Stimulated activated naive CD8-positive, alpha-beta T cell treated with anti-CD3 and anti-CD28 coated beads, Interleukin-15, amount 100 ng/mL, for 72 hours (primary cell): ENCODE data around the gene DOCK1.
"Not testable (repeated sequence)": the region's sequence is repeated elsewhere in the genome, so short reads cannot be mapped to it uniquely, and the experiment has no call there.

Experiments used
- ATAC-seq: fragments of 150-1000 bp; cut with Tn5 transposase; 2 replicates; pipeline ENCODE4 v1.10.0; 2021; ENCODE audit warnings: mild to moderate bottlenecking, moderate library complexity
- DNase-seq, 2 donors: peaks; one replicate each; pipeline ENCODE4 v3.0.0; 2021 to 2022
- H3K27ac Mint-ChIP-seq, 2 donors: one replicate each; pipeline ENCODE4 v1.8.0; 2022; ENCODE audit warnings: mild to moderate bottlenecking in 2 of 2, mixed read lengths in 2 of 2, moderate library complexity in 2 of 2
- H3K27me3 Mint-ChIP-seq: one replicate; pipeline ENCODE4 v1.8.0; 2022; ENCODE audit warnings: mixed read lengths
- H3K4me1 Mint-ChIP-seq: one replicate; pipeline ENCODE4 v1.8.0; 2022; ENCODE audit warnings: mild to moderate bottlenecking, mixed read lengths
- H3K4me3 Mint-ChIP-seq, 2 donors: one replicate each; pipeline ENCODE4 v1.8.0; 2022; ENCODE audit warnings: mild to moderate bottlenecking in 2 of 2, mixed read lengths in 2 of 2, moderate library complexity in 1 of 2
- H3K9me3 Mint-ChIP-seq, 2 donors: one replicate each; pipeline ENCODE4 v1.8.0; 2022; ENCODE audit warnings: mixed read lengths in 2 of 2

Gene DOCK1

GRCh38 chr10:126910798-126911197, 5.6 kb downstream of the DOCK1 start:
- Mint-ChIP-seq H3K27ac (no peak overlapping the region), H3K4me3 (no peak overlapping the region), H3K27me3 (peaks cover 16% of the 10 kb centered on the region), H3K4me1 (no peaks in the 10 kb centered on the region), H3K9me3 (peaks cover 0 to 14% of the 10 kb centered on the region in 2 donors)
- ATAC-seq (no peak), DNase-seq (no peak)

- Mint-ChIP-seq H3K4me3 (no peak overlapping the region), H3K27me3 (peaks cover 13% of the 10 kb centered on the region), H3K9me3 (peaks cover 0 to 19% of the 10 kb centered on the region in 2 donors), H3K4me1 (no peaks in the 10 kb centered on the region), H3K27ac (no peak overlapping the region)
- ATAC-seq (no peak), DNase-seq (no peak)
Measured at GRCh38 chr10:126911301-126911700, 6.1 kb downstream of the DOCK1 start.

- no peaks in the 10 kb centered on the region for H3K27me3 Mint-ChIP-seq
- no peak overlapping the region for H3K27ac Mint-ChIP-seq
- peaks cover 0 to 15% of the 10 kb centered on the region in 2 donors for H3K9me3 Mint-ChIP-seq
- H3K4me3 Mint-ChIP-seq, result no peak overlapping the region
- ATAC-seq (no peak), DNase-seq (no peak)
- H3K4me1 Mint-ChIP-seq, result no peaks in the 10 kb centered on the region
Measured at GRCh38 chr10:126913316-126913715, 8.1 kb downstream of the DOCK1 start.

- H3K4me1 Mint-ChIP-seq, result no peaks in the 10 kb centered on the region
- no peaks in the 10 kb centered on the region for H3K27me3 Mint-ChIP-seq
- H3K4me3 Mint-ChIP-seq, result no peak overlapping the region
- no peak for DNase-seq
- no peak overlapping the region for H3K27ac Mint-ChIP-seq
- H3K9me3 Mint-ChIP-seq, result peaks cover 0 to 15% of the 10 kb centered on the region in 2 donors
- no peak for ATAC-seq
Measured at GRCh38 chr10:126914561-126914960, 9.3 kb downstream of the DOCK1 start.

GRCh38 chr10:126916952-126917351, 11.7 kb downstream of the DOCK1 start:
- H3K27ac Mint-ChIP-seq, ATAC-seq: not testable (repeated sequence)

GRCh38 chr10:126917375-126917774, 12.1 kb downstream of the DOCK1 start:
- Mint-ChIP-seq H3K27me3 (no peaks in the 10 kb centered on the region), H3K27ac (peak overlapping the region in 1 of 2 donors; percentile 67), H3K4me3 (no peak overlapping the region), H3K9me3 (peaks cover 0 to 22% of the 10 kb centered on the region in 2 donors), H3K4me1 (no peaks in the 10 kb centered on the region)
- DNase-seq (no peak), ATAC-seq (no peak)

More at GRCh38 chr10:126916952-126917351, 11.7 kb downstream of the DOCK1 start:
- H3K27me3 Mint-ChIP-seq, H3K4me1 Mint-ChIP-seq, DNase-seq, H3K4me3 Mint-ChIP-seq: not testable (repeated sequence)
- peaks cover 0 to 22% of the 10 kb centered on the region in 2 donors for H3K9me3 Mint-ChIP-seq

GRCh38 chr10:126917975-126918908, 13.0 kb downstream of the DOCK1 start:
- no peak for DNase-seq
- ATAC-seq, result no peak
- H3K27me3 Mint-ChIP-seq, result no peaks in the 10 kb centered on the region
- H3K27ac Mint-ChIP-seq, result peak overlapping the region in 1 of 2 donors; percentile 67
- peaks cover 0 to 22% of the 10 kb centered on the region in 2 donors for H3K9me3 Mint-ChIP-seq
- H3K4me1 Mint-ChIP-seq, result no peaks in the 10 kb centered on the region
- no peak overlapping the region for H3K4me3 Mint-ChIP-seq

- no peaks in the 10 kb centered on the region for H3K4me1 Mint-ChIP-seq
- no peak for DNase-seq
- no peak for ATAC-seq
- H3K27me3 Mint-ChIP-seq, result no peaks in the 10 kb centered on the region
- H3K9me3 Mint-ChIP-seq, result peaks cover 0 to 22% of the 10 kb centered on the region in 2 donors
- H3K27ac Mint-ChIP-seq, result no peak overlapping the region
- no peak overlapping the region for H3K4me3 Mint-ChIP-seq
Measured at GRCh38 chr10:126919426-126919825, 14.2 kb downstream of the DOCK1 start.

- no peak for ATAC-seq
- H3K4me1 Mint-ChIP-seq, result no peaks in the 10 kb centered on the region
- H3K27ac Mint-ChIP-seq, result no peak overlapping the region
- H3K9me3 Mint-ChIP-seq, result peaks cover 0 to 15% of the 10 kb centered on the region in 2 donors
- no peaks in the 10 kb centered on the region for H3K27me3 Mint-ChIP-seq
- no peak overlapping the region for H3K4me3 Mint-ChIP-seq
- DNase-seq, result no peak
Measured at GRCh38 chr10:126921162-126921561, 15.9 kb downstream of the DOCK1 start.

- no peak for ATAC-seq
- no peak overlapping the region for H3K27ac Mint-ChIP-seq
Measured at GRCh38 chr10:126921974-126922525, 16.8 kb downstream of the DOCK1 start.

GRCh38 chr10:126924180-126924914, 19.1 kb downstream of the DOCK1 start:
- DNase-seq, result no peak
- H3K9me3 Mint-ChIP-seq, result peaks cover 0 to 7% of the 10 kb centered on the region in 2 donors
- no peaks in the 10 kb centered on the region for H3K27me3 Mint-ChIP-seq
- no peak overlapping the region for H3K4me3 Mint-ChIP-seq
- ATAC-seq, result no peak
- H3K4me1 Mint-ChIP-seq, result no peaks in the 10 kb centered on the region
- no peak overlapping the region for H3K27ac Mint-ChIP-seq

More at GRCh38 chr10:126921974-126922525, 16.8 kb downstream of the DOCK1 start:
- Mint-ChIP-seq H3K4me3 (no peak overlapping the region), H3K4me1 (no peaks in the 10 kb centered on the region), H3K27me3 (no peaks in the 10 kb centered on the region), H3K9me3 (peaks cover 0 to 7% of the 10 kb centered on the region in 2 donors)
- DNase-seq, result no peak

- no peak overlapping the region for H3K4me3 Mint-ChIP-seq
- ATAC-seq, result no peak
Measured at GRCh38 chr10:126924915-126925300, 19.7 kb downstream of the DOCK1 start.

GRCh38 chr10:126926568-126926967, 21.3 kb downstream of the DOCK1 start:
- Mint-ChIP-seq H3K27ac (no peak overlapping the region), H3K27me3 (no peaks in the 10 kb centered on the region), H3K9me3 (peaks cover 0 to 1% of the 10 kb centered on the region in 2 donors), H3K4me1 (no peaks in the 10 kb centered on the region), H3K4me3 (no peak overlapping the region)
- DNase-seq, result no peak
- no peak for ATAC-seq

More at GRCh38 chr10:126924915-126925300, 19.7 kb downstream of the DOCK1 start:
- no peaks in the 10 kb centered on the region for H3K27me3 Mint-ChIP-seq
- no peak for DNase-seq
- no peak overlapping the region for H3K27ac Mint-ChIP-seq
- H3K9me3 Mint-ChIP-seq, result peaks cover 0 to 7% of the 10 kb centered on the region in 2 donors
- no peaks in the 10 kb centered on the region for H3K4me1 Mint-ChIP-seq

- no peaks in the 10 kb centered on the region for H3K27me3 Mint-ChIP-seq
- H3K4me3 Mint-ChIP-seq, result no peak overlapping the region
- no peaks in the 10 kb centered on the region for H3K4me1 Mint-ChIP-seq
- no peak for DNase-seq
- ATAC-seq, result no peak
- no peak overlapping the region for H3K27ac Mint-ChIP-seq
- no peaks in the 10 kb centered on the region for H3K9me3 Mint-ChIP-seq
Measured at GRCh38 chr10:126927799-126928198, 22.6 kb downstream of the DOCK1 start.

- H3K27me3 Mint-ChIP-seq, result no peaks in the 10 kb centered on the region
- ATAC-seq (no peak), DNase-seq (no peak)
- no peaks in the 10 kb centered on the region for H3K9me3 Mint-ChIP-seq
- no peaks in the 10 kb centered on the region for H3K4me1 Mint-ChIP-seq
- no peak overlapping the region for H3K4me3 Mint-ChIP-seq
- H3K27ac Mint-ChIP-seq, result no peak overlapping the region
Measured at GRCh38 chr10:126928274-126928673, 23.0 kb downstream of the DOCK1 start.
